ACC112 (cell line): Measurements from ENCODE around the gene ORAI1.
"Not testable (repeated sequence)": the region's sequence is repeated elsewhere in the genome, so short reads cannot be mapped to it uniquely, and the experiment has no call there.

ENCODE experiments used
- H2AFZ ChIP-seq: fragments of 200-600 bp; sonication (generic); one replicate; pipeline ENCODE4 v1.6.0; 2017; ENCODE audit warnings: antibody characterized with exemption, low read length; ENCODE audit not compliant: unreplicated experiment
- H3K27ac ChIP-seq: fragments of 200-600 bp; sonication (generic); 2 replicates; pipeline ENCODE4 v1.5.1; 2014; ENCODE audit warnings: low read depth, mild to moderate bottlenecking, antibody characterized with exemption, low read length, moderate library complexity
- H3K27me3 ChIP-seq: fragments of 200-600 bp; sonication (generic); 2 replicates; pipeline ENCODE4 v1.6.1; 2014; ENCODE audit warnings: mild to moderate bottlenecking, antibody characterized with exemption, low read length, moderate library complexity, mixed read lengths; ENCODE audit not compliant: insufficient read depth
- H3K36me3 ChIP-seq: fragments of 200-600 bp; sonication (generic); 2 replicates; pipeline ENCODE4 v1.6.1; 2016; ENCODE audit warnings: mild to moderate bottlenecking, antibody characterized with exemption, low read length, moderate library complexity, mixed read lengths; ENCODE audit not compliant: insufficient read depth
- H3K4me1 ChIP-seq: fragments of 200-600 bp; sonication (generic); one replicate; pipeline ENCODE4 v1.6.1; 2016; ENCODE audit warnings: low read length, mixed read lengths; ENCODE audit not compliant: insufficient read depth, unreplicated experiment, control insufficient read depth
- H3K4me3 ChIP-seq: fragments of 200-600 bp; sonication (generic); 2 replicates; pipeline ENCODE4 v1.5.1; 2014; ENCODE audit warnings: mild to moderate bottlenecking, low read depth, low read length
- H3K79me2 ChIP-seq: fragments of 200-600 bp; sonication (generic); one replicate; pipeline ENCODE4 v1.6.0; 2016; ENCODE audit warnings: low read length; ENCODE audit not compliant: control insufficient read depth, unreplicated experiment, insufficient read depth

ORAI1 gene

DNA sequence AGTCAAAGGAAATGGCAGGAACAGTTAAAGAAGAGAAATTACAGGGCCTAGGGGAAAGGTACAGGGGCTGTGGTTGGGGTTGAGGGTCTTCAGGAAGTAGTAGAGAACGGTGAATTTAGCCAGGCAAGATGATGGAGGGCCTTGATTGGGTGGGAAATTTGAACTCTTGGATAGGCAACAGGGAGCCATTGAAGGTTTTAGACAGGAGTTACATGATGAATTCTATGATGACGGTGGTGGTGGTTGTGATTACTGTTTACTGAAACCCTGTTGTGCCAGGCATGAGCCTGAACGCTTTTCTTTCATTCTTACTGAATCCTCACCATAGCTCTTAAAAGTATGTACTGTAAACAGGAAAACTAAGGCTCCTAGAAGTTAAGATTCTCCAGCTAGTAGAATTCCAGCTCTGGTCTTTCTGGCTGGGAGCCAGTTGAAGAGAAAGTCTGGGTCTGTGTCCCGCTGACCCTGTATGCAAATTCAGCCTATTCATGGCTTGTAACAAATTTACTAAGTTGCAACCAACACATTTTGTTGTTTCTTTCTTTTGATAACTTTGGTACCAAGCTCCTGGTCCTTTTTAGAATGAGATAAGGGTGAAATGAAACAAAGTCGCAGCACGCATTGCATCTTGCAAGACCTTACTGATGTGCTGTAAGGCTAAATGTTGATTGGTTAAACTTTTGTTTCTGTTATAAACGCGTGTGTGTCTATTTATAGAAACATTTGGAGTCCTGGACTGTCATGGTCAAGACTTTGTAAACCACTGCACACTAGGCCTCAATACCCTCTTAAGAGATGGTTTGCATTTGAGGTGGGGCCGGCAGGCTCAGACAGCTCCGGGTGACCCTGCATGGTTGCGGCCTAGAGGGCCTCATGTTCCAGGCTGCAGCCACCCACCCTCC is 6.0 kb downstream of the ORAI1 start:
- Histone ChIP-seq H3K4me3 (no peak overlapping the region), H2AFZ (no peak overlapping the region)

DNA sequence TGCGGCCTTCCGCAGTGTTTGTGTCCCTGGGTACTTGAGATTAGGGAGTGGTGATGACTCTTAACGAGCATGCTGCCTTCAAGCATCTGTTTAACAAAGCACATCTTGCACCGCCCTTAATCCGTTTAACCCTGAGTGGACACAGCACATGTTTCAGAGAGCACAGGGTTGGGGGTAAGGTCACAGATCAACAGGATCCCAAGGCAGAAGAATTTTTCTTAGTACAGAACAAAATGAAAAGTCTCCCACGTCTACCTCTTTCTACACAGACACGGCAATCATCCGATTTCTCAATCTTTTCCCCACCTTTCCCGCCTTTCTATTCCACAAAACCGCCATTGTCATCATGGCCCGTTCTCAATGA is 7.5 kb downstream of the ORAI1 start:
- not testable (repeated sequence) for H2AFZ ChIP-seq, H3K36me3 ChIP-seq, H3K27ac ChIP-seq, H3K4me3 ChIP-seq, H3K27me3 ChIP-seq
- peaks cover 49% of the 10 kb centered on the region for H3K79me2 ChIP-seq
- H3K4me1 ChIP-seq: peaks cover 15% of the 10 kb centered on the region

More for the DNA sequence above, 6.0 kb downstream of the ORAI1 start:
- Histone ChIP-seq H3K79me2 (peaks cover 54% of the 10 kb centered on the region), H3K36me3 (no peaks in the 10 kb centered on the region), H3K4me1 (peaks cover 26% of the 10 kb centered on the region), H3K27ac (no peak overlapping the region), H3K27me3 (no peaks in the 10 kb centered on the region)

DNA sequence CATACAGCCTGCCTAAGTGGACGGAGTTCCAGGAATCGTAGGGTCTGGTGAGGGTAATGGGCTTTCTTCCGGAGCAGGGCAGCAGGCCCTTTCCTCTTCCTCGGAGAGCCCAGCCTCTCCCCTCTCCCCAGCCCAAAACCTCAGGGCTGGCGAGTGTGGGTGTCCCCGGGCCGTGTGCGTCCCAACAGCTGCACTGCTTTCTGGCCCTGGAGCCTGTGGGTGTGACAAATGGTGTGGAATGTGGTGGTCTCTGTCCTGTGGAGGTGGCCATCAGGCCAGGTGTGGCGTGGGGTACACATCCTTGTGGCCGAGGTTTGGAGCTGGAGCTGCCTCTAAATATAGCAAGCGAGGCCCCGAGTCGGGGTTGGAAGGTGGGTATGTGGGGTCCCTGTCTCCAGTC is 8.5 kb downstream of the ORAI1 start:
- Histone ChIP-seq H3K4me3 (no peak overlapping the region), H3K27me3 (no peaks in the 10 kb centered on the region), H3K79me2 (peaks cover 45% of the 10 kb centered on the region), H3K36me3 (no peaks in the 10 kb centered on the region), H2AFZ (no peak overlapping the region), H3K27ac (no peak overlapping the region), H3K4me1 (peaks cover 6% of the 10 kb centered on the region)

DNA sequence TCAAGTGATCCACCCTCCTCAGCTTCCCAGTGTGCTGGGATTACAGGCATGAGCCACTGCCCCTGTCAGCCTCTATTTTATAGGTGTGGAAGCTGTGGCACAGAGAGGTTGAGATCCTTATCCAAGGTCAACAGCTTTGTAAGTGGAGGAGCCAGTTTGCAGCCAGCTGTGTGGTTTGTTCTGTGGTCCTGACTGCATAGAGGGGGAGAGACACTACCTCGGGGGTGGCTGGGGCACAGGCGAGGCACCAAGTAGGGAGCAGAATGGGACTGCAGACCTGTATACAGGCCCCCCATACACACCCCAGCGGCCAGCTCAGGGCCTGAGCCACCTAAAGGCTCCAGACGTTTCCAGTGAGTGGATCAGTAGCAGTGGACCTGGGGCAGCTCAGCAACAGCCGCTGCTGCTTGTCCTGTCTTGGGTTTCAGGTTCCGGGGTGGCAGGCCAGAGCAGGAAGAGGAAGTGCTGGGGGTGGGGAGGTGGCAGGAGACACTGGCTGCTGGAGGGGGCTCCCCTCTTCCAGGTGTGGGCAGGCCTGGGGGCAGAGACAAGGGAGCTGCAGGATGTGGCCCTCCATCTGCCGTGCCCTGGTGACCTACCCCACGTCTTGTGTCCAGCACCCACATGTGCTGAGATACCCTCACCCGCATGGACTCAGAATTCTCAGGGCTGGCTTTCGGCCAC is 11.0 kb downstream of the ORAI1 start:
- H3K36me3 ChIP-seq: no peaks in the 10 kb centered on the region
- H3K4me3 ChIP-seq: no peak overlapping the region
- no peaks in the 10 kb centered on the region for H3K27me3 ChIP-seq
- H3K79me2 ChIP-seq: peaks cover 22% of the 10 kb centered on the region
- H3K27ac ChIP-seq: no peak overlapping the region
- H3K4me1 ChIP-seq: no peaks in the 10 kb centered on the region
- H2AFZ ChIP-seq: no peak overlapping the region

DNA sequence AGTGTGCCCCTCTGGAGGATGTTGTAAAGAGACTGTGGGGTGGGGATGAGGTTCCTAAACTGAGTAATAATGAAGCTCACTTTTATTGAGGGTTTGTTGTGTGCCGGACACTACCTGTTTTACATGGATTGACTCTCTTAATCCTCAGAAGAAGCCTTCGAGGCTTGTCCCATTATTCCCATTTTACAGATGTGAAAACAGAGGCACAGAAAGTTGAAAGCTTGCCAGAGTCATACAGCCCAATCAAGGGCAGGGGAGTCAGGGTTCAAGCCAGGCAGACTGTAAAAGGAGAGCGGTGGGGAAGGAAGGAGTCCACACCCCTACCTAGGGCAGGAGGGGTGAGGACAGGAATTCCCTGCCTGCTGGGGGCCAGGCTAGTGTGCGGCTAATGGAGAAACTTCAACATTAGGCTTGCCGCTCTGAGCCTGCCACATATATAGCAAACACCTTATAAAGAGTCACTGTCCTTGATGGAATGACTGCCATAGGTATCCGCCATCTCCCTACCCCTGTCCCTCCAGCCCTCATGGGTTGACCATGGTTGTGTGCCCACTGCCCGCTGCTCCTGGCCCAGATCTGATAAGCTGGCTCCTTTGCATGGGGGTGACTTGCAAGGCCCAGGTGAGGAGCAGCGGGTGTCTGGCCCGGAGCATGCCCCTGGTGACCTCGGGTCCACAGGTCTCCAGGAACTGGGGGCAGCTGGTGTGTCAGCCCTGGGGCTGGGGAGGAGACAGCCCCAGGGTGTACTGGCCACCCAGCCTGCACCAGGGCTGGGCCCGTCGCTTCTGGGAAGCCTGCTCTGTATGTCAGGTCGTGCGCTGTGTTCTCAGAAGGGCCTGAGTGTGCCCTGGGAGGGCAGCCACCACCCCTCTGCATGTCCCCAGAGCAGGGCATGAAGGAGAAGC is 12.2 kb downstream of the ORAI1 start:
- Histone ChIP-seq H3K4me1 (no peaks in the 10 kb centered on the region), H3K4me3 (no peak overlapping the region), H2AFZ (no peak overlapping the region), H3K27ac (no peak overlapping the region), H3K27me3 (no peaks in the 10 kb centered on the region), H3K36me3 (no peaks in the 10 kb centered on the region), H3K79me2 (peaks cover 13% of the 10 kb centered on the region)

DNA sequence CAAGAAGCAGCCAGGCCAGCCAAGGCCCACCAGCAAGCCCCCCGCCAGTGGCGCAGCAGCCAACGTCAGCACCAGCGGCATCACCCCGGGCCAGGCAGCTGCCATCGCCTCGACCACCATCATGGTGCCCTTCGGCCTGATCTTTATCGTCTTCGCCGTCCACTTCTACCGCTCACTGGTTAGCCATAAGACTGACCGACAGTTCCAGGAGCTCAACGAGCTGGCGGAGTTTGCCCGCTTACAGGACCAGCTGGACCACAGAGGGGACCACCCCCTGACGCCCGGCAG is 15.0 kb downstream of the ORAI1 start:
- Histone ChIP-seq H3K36me3 (no peaks in the 10 kb centered on the region), H2AFZ (no peak overlapping the region), H3K27me3 (no peaks in the 10 kb centered on the region), H3K4me1 (no peaks in the 10 kb centered on the region), H3K79me2 (peaks cover 13% of the 10 kb centered on the region), H3K27ac (no peak overlapping the region), H3K4me3 (no peak overlapping the region)

DNA sequence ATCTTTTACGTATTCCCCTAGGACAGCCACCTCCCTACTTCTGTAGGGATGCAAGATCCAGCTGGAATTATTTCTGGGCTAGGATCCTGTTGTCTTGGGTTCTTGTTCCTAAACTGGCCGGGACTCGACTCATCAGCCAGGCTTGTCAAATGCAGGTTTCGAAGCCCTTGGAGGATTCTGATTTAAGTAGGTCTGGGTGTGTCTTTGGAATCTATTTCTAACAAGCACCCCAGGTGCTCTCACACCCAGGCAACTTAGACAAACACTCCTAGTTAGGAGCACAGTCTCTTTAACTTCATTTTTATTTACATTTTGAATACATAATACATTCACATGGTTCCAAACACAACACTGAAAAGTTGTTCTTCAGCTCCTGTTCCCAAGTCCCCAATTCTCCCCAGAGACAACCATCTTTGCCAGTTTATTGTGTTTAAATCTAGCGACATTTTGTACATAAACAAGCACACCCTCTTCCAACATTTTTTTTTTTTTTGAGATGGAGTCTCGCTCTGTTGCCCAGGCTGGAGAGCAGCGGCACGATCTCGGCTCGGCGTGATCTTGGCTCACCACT is 22.2 kb downstream of the ORAI1 start:
- no peak overlapping the region for H3K27ac ChIP-seq
- no peaks in the 10 kb centered on the region for H3K4me1 ChIP-seq
- no peak overlapping the region for H3K4me3 ChIP-seq
- no peak overlapping the region for H2AFZ ChIP-seq
- no peaks in the 10 kb centered on the region for H3K27me3 ChIP-seq
- no peaks in the 10 kb centered on the region for H3K79me2 ChIP-seq
- H3K36me3 ChIP-seq: no peaks in the 10 kb centered on the region

DNA sequence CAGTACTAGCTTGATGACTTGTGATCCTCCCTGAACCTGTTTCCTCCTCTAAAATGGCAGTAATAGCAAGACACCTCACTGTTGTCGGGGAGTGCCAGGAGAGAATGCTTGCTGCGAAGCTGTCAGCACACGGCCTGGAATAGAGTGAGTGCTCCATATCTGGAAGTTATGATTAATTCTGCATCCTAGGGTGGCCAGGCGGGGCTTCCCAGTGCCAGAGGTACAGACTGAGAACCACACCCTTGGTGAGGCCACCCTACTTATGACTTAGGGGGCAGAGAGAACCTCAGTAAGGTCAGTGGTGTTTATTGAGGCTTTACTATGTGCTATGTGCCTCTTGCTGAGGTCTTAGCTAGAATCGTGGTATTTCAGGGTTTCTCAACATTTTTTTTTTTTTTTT is 23.0 kb downstream of the ORAI1 start:
- Histone ChIP-seq H3K79me2 (no peaks in the 10 kb centered on the region), H3K36me3 (no peaks in the 10 kb centered on the region), H2AFZ (no peak overlapping the region), H3K27me3 (no peaks in the 10 kb centered on the region), H3K4me1 (no peaks in the 10 kb centered on the region), H3K4me3 (no peak overlapping the region), H3K27ac (no peak overlapping the region)

DNA sequence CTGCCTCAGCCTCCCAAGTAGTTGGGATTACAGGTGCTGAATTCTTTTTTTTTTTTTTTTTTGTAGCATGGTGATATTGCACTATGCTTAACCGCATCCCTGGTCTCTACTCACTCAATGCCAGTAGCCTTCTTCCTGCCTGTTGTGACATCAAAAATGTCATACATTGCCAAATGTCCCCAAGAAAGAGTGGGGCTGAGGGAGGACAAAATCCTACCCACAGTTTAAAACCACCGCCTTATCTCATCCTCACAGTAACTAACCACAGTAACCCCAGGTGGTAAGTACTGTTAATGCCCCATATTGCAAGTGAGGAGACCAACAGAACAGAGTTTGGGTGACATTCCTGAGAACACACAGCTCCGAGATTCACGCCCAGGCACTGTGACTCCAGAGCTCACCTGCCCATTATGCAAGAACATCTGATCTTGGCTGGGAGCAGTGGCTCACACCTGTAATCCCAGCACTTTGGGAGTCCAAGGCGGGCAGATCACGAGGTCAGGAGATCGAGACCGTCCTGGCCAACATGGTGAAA is 23.6 kb downstream of the ORAI1 start:
- Histone ChIP-seq H3K79me2 (no peaks in the 10 kb centered on the region), H3K27me3 (no peaks in the 10 kb centered on the region), H3K27ac (no peak overlapping the region), H3K4me3 (no peak overlapping the region), H3K4me1 (no peaks in the 10 kb centered on the region), H3K36me3 (no peaks in the 10 kb centered on the region), H2AFZ (no peak overlapping the region)

DNA sequence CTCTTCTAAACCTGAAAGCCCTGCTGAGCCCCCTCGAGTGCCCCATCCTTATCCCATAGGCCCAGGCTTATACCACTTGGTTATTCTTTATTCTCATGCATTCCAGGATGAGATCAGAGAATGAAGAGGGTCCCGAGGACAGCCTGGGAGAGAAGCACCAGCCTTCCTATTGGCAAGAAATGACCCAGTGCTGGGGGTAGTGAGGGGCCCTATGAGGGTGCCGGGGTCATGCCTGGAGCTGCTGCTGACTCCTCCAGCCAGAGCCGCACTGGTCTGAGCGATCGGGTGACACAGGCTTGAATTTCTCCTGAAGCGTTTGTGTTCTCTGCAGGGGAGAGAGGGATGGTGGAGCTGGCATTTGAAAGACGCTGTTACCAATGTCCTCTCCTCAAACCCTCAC is 25.0 kb downstream of the ORAI1 start:
- H3K27me3 ChIP-seq: no peaks in the 10 kb centered on the region
- no peaks in the 10 kb centered on the region for H3K36me3 ChIP-seq
- no peak overlapping the region for H3K27ac ChIP-seq

More for the DNA sequence above, 25.0 kb downstream of the ORAI1 start:
- Histone ChIP-seq H3K79me2 (no peaks in the 10 kb centered on the region), H2AFZ (no peak overlapping the region), H3K4me1 (no peaks in the 10 kb centered on the region), H3K4me3 (no peak overlapping the region)
